ENCODE results near the gene HCFC1. TPM values are rescaled to one million over a fixed set of nuclear protein-coding genes. Genes with fewer than 3 reads are reported as not detected.

The HCFC1 gene
- total and polyA plus RNA-seq, 7 donors: 7.4 to 57.3 (median 25.8) TPM

DNA sequence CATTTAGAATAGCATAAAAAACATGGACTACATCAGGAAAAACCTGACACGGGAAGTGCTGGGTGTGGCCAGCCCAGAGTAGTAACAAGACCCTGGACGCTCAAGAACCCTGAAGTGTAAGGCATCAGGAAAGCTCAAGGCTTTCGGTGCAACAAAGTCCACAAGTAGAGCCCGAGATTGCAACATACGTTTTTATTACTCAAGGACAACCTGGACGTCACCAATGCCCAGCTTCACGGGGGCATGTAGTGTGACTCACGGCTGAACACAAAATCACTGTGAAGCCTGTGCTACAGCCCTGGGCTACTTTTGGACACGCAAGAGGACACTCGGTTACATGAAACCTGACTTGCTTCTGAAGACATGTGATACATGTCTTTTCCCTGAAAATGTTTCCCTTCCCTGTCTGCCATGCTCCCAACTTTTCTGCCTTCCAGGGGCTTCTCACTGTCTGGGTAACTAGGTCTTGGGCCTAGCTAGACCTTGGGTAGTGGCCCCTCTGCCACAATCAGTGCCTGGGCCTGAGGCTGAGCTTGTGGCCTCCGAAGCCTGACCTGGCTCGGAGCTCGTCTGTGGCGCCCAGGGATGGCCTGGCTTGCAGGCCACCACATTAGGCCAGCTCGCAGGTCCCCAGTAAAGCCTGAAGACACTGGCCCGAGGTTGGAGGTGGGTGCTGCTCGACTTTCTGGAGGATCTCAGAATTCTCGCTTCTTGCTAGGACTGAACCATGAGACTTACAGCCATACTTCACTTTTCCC is 38.9 kb upstream of the HCFC1 start:
- Histone ChIP-seq H3K36me3 (peaks cover 0 to 3% (median 0%) of the 10 kb centered on the region in 4 donors), H3K27ac (no peak overlapping the region), H3K27me3 (peaks cover 0 to 2% (median 0%) of the 10 kb centered on the region in 3 donors), H3K4me1 (peaks cover 0 to 7% (median 3%) of the 10 kb centered on the region in 4 donors), H3K9me3 (no peaks in the 10 kb centered on the region), H3K4me3 (no peak overlapping the region)
- WGBS, 2 donors: 87 to 92% methylated on average over 18 of the region's 18 CpGs
- DNase-seq: no peak
- TF ChIP-seq, protein P1, sequence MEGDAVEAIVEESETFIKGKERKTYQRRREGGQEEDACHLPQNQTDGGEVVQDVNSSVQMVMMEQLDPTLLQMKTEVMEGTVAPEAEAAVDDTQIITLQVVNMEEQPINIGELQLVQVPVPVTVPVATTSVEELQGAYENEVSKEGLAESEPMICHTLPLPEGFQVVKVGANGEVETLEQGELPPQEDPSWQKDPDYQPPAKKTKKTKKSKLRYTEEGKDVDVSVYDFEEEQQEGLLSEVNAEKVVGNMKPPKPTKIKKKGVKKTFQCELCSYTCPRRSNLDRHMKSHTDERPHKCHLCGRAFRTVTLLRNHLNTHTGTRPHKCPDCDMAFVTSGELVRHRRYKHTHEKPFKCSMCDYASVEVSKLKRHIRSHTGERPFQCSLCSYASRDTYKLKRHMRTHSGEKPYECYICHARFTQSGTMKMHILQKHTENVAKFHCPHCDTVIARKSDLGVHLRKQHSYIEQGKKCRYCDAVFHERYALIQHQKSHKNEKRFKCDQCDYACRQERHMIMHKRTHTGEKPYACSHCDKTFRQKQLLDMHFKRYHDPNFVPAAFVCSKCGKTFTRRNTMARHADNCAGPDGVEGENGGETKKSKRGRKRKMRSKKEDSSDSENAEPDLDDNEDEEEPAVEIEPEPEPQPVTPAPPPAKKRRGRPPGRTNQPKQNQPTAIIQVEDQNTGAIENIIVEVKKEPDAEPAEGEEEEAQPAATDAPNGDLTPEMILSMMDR (IDR thresholded peaks at IDR 0.05): no peak
- TF ChIP-seq EP300 (IDR thresholded peaks at IDR 0.05) (no peak), POLR2A (IDR thresholded peaks at IDR 0.05) (no peak), POLR2AphosphoS5 (IDR thresholded peaks at IDR 0.05) (no peak)
- intact Hi-C loops (cut with DNase I): loop anchor here (5.0 kb wide), 1 partner anchor 87 kb away; the partner anchor contains the start of gene MECP2

GRCh38 chrX:154008521-154008920 is 36.9 kb upstream of the HCFC1 start:
- 65 to 71% methylated on average over 4 of the region's 4 CpGs for WGBS, 2 donors
- Histone ChIP-seq H3K27ac (no peak overlapping the region), H3K4me1 (peaks cover 0 to 2% (median under 1%) of the 10 kb centered on the region in 4 donors), H3K36me3 (no peaks in the 10 kb centered on the region), H3K27me3 (peaks cover 0 to 2% (median 0%) of the 10 kb centered on the region in 3 donors), H3K4me3 (no peak overlapping the region), H3K9me3 (no peaks in the 10 kb centered on the region)
- DNase-seq: no peak
- intact Hi-C loops (cut with DNase I): no loop called here
- TF ChIP-seq POLR2AphosphoS5 (IDR thresholded peaks at IDR 0.05) (no peak), POLR2A (IDR thresholded peaks at IDR 0.05) (no peak), EP300 (IDR thresholded peaks at IDR 0.05) (no peak)

DNA sequence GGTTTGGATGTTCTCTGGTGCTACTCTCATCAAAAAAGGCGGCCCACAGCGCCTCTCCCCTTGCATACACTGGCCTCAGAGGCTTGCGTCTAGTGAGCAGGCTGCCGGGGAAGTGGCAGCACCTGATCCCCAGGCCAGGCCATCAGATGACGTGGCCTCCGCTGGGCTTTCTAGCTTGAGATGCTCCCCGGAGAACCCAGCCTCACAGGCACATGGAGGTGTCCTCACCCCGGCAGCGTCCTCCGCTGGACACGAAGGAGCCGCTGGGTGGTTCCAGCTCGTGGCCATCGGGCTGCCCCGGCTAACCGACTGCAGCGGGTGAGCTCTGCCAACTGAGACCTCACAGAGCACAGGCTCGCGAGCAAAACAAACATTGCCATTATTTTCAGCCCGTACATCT is 35.3 kb upstream of the HCFC1 start:
- Histone ChIP-seq H3K27ac (no peak overlapping the region), H3K4me3 (no peak overlapping the region), H3K4me1 (peaks cover 0 to 4% (median 0%) of the 10 kb centered on the region in 4 donors), H3K9me3 (no peaks in the 10 kb centered on the region), H3K36me3 (no peaks in the 10 kb centered on the region), H3K27me3 (no peaks in the 10 kb centered on the region)
- no peak for DNase-seq
- no peak for TF ChIP-seq POLR2A (IDR thresholded peaks at IDR 0.05)
- TF ChIP-seq, protein P1 (IDR thresholded peaks at IDR 0.05): no peak
- 96% methylated on average over 20 of the region's 20 CpGs for WGBS, 2 donors
- intact Hi-C loops (cut with DNase I): no loop called here

- TF ChIP-seq, protein P1 (IDR thresholded peaks at IDR 0.05): no peak
- TF ChIP-seq EP300 (IDR thresholded peaks at IDR 0.05) (no peak), POLR2A (IDR thresholded peaks at IDR 0.05) (no peak)
- H3K27ac ChIP-seq: no peak overlapping the region
- no peak overlapping the region for H3K4me3 ChIP-seq
- no peaks in the 10 kb centered on the region for H3K9me3 ChIP-seq
- no peaks in the 10 kb centered on the region for H3K36me3 ChIP-seq
- no peaks in the 10 kb centered on the region for H3K27me3 ChIP-seq
- intact Hi-C loops (cut with DNase I): no loop called here
- WGBS, 2 donors: 87 to 90% methylated on average over 11 of the region's 11 CpGs
- peaks cover 0 to 4% (median 0%) of the 10 kb centered on the region in 4 donors for H3K4me1 ChIP-seq
- DNase-seq: no peak
Observed at GRCh38 chrX:154004315-154004714, 32.7 kb upstream of the HCFC1 start.

DNA sequence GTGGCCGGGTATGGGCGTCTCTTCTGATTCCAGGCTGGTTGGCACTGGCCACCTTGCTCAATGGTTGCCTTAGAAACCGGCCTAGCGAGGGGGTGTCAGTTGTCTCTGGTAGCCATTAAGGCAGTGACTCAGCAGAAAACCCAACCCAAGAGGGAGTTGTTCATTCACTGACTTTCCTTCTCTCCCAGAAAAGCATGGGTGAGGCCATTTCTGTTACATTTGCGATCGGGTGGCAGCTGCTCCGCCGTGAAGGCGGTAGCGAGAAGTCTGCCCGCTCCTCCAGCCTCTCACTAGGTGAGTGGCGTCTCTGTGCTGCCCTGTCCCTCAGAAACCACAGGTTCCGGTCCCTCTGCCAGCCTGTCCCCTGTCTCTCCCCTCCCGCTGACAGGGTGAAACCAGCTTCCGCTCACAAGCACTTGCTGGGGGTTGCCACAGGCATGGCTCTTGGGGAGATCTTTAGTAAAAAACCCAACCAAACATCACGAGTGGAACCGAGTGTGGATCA is 30.6 kb upstream of the HCFC1 start:
- no peaks in the 10 kb centered on the region for H3K9me3 ChIP-seq
- H3K27me3 ChIP-seq: no peaks in the 10 kb centered on the region
- intact Hi-C loops (cut with DNase I): no loop called here
- peaks cover 0 to 4% (median 0%) of the 10 kb centered on the region in 4 donors for H3K4me1 ChIP-seq
- peak overlapping the region in 1 of 4 donors; percentile 48 for H3K27ac ChIP-seq
- WGBS, 2 donors: 45 to 77% methylated on average over 17 of the region's 17 CpGs
- no peaks in the 10 kb centered on the region for H3K36me3 ChIP-seq
- no peak overlapping the region for H3K4me3 ChIP-seq
- TF ChIP-seq, protein P1 (IDR thresholded peaks at IDR 0.05): no peak
- no peak for TF ChIP-seq POLR2AphosphoS5 (IDR thresholded peaks at IDR 0.05)
- TF ChIP-seq EP300 (IDR thresholded peaks at IDR 0.05): no peak
- TF ChIP-seq POLR2A (IDR thresholded peaks at IDR 0.05): no peak
- DNase-seq: no peak
